H1 (cell line): ENCODE data around the gene MYOT. TPM values are rescaled to one million over a fixed set of nuclear protein-coding genes. Genes with fewer than 3 reads are reported as not detected.
"Not testable (repeated sequence)": the region's sequence is repeated elsewhere in the genome, so short reads cannot be mapped to it uniquely, and the experiment has no call there.

Source experiments
- CTCF ChIA-PET: fragments of 300-600 bp; sonication (Branson Sonifier 250); formaldehyde crosslinking; loops from one replicate; lab custom pipeline; 2021; ENCODE audit not compliant: partially characterized antibody; lab: Charles Lee
- POLR2A ChIA-PET: fragments of 300-600 bp; sonication (Branson Sonifier 250); formaldehyde crosslinking; loops from one replicate; lab custom pipeline; 2021; ENCODE audit warnings: inconsistent platforms; ENCODE audit not compliant: partially characterized antibody; lab: Charles Lee
- DNase-seq, 2 experiments: peaks; one replicate each; pipeline versions ENCODE4 v3.0.0 to v3.0.0-alpha.2; 2010 to 2022; ENCODE audit warnings: low spot score in 2 of 2, low read depth in 1 of 2, mixed read lengths in 1 of 2
- FAIRE-seq: peaks from 2 replicates; lab custom pipeline; 2011; peaks lifted over from hg19 to GRCh38; lab: Jason Lieb, UNC
- H2AFZ ChIP-seq: 2 replicates; pipeline ENCODE4 v1.8.1; 2012; ENCODE audit warnings: low read length, inconsistent platforms
- H2AK5ac ChIP-seq: 2 replicates; pipeline ENCODE4 v1.6.1; 2013; ENCODE audit warnings: low read depth, low read length
- H2BK120ac ChIP-seq: replicated peaks from 2 replicates; pipeline ENCODE3; 2013; ENCODE audit warnings: low read depth, low read length, inconsistent platforms
- H2BK12ac ChIP-seq: 2 replicates; pipeline ENCODE4 v1.6.1; 2013; ENCODE audit warnings: low read depth, low read length
- H2BK15ac ChIP-seq: 2 replicates; pipeline ENCODE4 v1.6.1; 2013; ENCODE audit warnings: low read length
- H2BK20ac ChIP-seq: 2 replicates; pipeline ENCODE4 v1.6.1; 2013; ENCODE audit warnings: low read length
- H2BK5ac ChIP-seq: 2 replicates; pipeline ENCODE4 v1.6.1; 2013; ENCODE audit warnings: low read depth, low read length
- H3K14ac ChIP-seq: 2 replicates; pipeline ENCODE4 v1.6.1; 2013; ENCODE audit warnings: inconsistent platforms; ENCODE audit not compliant: insufficient read length
- H3K18ac ChIP-seq: 2 replicates; pipeline ENCODE4 v1.6.1; 2013; ENCODE audit warnings: low read length; ENCODE audit errors: extremely low read depth
- H3K23ac ChIP-seq: 2 replicates; pipeline ENCODE4 v1.6.1; 2013; ENCODE audit warnings: inconsistent platforms; ENCODE audit not compliant: insufficient read length
- H3K23me2 ChIP-seq: 2 replicates; pipeline ENCODE4 v1.6.1; 2013; ENCODE audit warnings: low read depth, low read length
- H3K27ac ChIP-seq: 2 replicates; pipeline ENCODE4 v1.6.1; 2011; ENCODE audit warnings: low read depth, low read length, inconsistent platforms
- H3K27me3 ChIP-seq, 4 experiments: replicated peaks in 1 of 4; 1 replicate in 1 of 4; 2 replicates in 3 of 4; pipeline versions ENCODE4 v1.6.1 to v1.8.1; 2011 to 2013; ENCODE audit warnings: low read length in 3 of 4, mild to moderate bottlenecking in 3 of 4, inconsistent platforms in 2 of 4, mixed read lengths in 2 of 4, moderate library complexity in 1 of 4; ENCODE audit not compliant: control insufficient read depth in 3 of 4, insufficient read depth in 3 of 4; ENCODE audit errors: extremely low read depth in 1 of 4
- H3K36me3 ChIP-seq, 4 experiments: 2 replicates each; pipeline versions ENCODE4 v1.6.1 to v1.8.1; 2011 to 2013; ENCODE audit warnings: mild to moderate bottlenecking in 4 of 4, low read length in 3 of 4, moderate library complexity in 2 of 4, control low read depth in 1 of 4, inconsistent platforms in 1 of 4; ENCODE audit not compliant: insufficient read depth in 4 of 4, control insufficient read depth in 2 of 4
- H3K4ac ChIP-seq: replicated peaks from 2 replicates; pipeline ENCODE3; 2013; ENCODE audit warnings: low read length, low read depth, mixed read lengths, inconsistent platforms; ENCODE audit not compliant: insufficient read length
- H3K4me1 ChIP-seq, 4 experiments: replicated peaks in 1 of 4; 1 replicate in 1 of 4; 2 replicates in 3 of 4; pipeline versions ENCODE4 v1.6.1 to v1.8.1; 2011 to 2013; ENCODE audit warnings: low read length in 3 of 4, inconsistent platforms in 2 of 4, mixed read lengths in 1 of 4; ENCODE audit not compliant: insufficient read depth in 4 of 4, control insufficient read depth in 3 of 4
- H3K4me2 ChIP-seq, 2 experiments: 2 replicates each; pipeline versions ENCODE4 v1.6.1 to v1.8.1; 2011 to 2013; ENCODE audit warnings: low read depth in 2 of 2, low read length in 2 of 2, control low read depth in 1 of 2, inconsistent platforms in 1 of 2, mild to moderate bottlenecking in 1 of 2; ENCODE audit not compliant: insufficient read depth in 1 of 2
- H3K4me3 ChIP-seq, 4 experiments: fragments of 200-600, 300-600 bp in 1 of 4; sonication (generic), shearing (Covaris generic), sonication (Bioruptor Twin) in 1 of 4; 2 replicates each; pipeline versions ENCODE4 v1.5.1 to v1.8.1; 2011 to 2016; ENCODE audit warnings: low read length in 4 of 4, low read depth in 3 of 4, control low read depth in 2 of 4, inconsistent platforms in 2 of 4, mild to moderate bottlenecking in 2 of 4, mixed read lengths in 1 of 4, moderate library complexity in 1 of 4; ENCODE audit not compliant: insufficient read depth in 2 of 4; ENCODE audit errors: extremely low read depth in 1 of 4
- H3K56ac ChIP-seq: replicated peaks from 2 replicates; pipeline ENCODE3; 2013; ENCODE audit warnings: low read depth, mild to moderate bottlenecking, mixed read lengths, low read length, inconsistent platforms; ENCODE audit not compliant: insufficient read length
- H3K79me1 ChIP-seq: 2 replicates; pipeline ENCODE4 v1.6.1; 2013; ENCODE audit warnings: low read depth, low read length, control low read depth
- H3K79me2 ChIP-seq, 2 experiments: 2 replicates each; pipeline versions ENCODE4 v1.6.1 to v1.8.1; 2012 to 2013; ENCODE audit warnings: low read length in 2 of 2, mild to moderate bottlenecking in 2 of 2, inconsistent platforms in 1 of 2; ENCODE audit not compliant: insufficient read depth in 2 of 2, control insufficient read depth in 1 of 2
- H3K9ac ChIP-seq, 4 experiments: replicated peaks in 1 of 4; 1 replicate in 1 of 4; 2 replicates in 3 of 4; pipeline versions ENCODE4 v1.6.1 to v1.8.1; 2011 to 2013; ENCODE audit warnings: low read depth in 3 of 4, low read length in 3 of 4, control low read depth in 2 of 4, mild to moderate bottlenecking in 2 of 4, moderate library complexity in 2 of 4, inconsistent platforms in 1 of 4; ENCODE audit errors: extremely low read depth in 1 of 4
- H3K9me3 ChIP-seq, 2 experiments: 2 replicates each; pipeline versions ENCODE4 v1.6.1 to v1.8.1; 2012 to 2013; ENCODE audit warnings: mild to moderate bottlenecking in 2 of 2, moderate library complexity in 2 of 2, control low read depth in 1 of 2, inconsistent platforms in 1 of 2, low read depth in 1 of 2, low read length in 1 of 2, mixed read lengths in 1 of 2; ENCODE audit not compliant: insufficient read depth in 2 of 2
- H4K20me1 ChIP-seq, 2 experiments: replicated peaks in 1 of 2; 2 replicates each; pipeline versions ENCODE3 to v1.8.1; 2011 to 2013; ENCODE audit warnings: inconsistent platforms in 2 of 2, low read length in 2 of 2, mild to moderate bottlenecking in 1 of 2; ENCODE audit not compliant: insufficient read depth in 2 of 2, control insufficient read depth in 1 of 2
- H4K5ac ChIP-seq: 2 replicates; pipeline ENCODE4 v1.6.1; 2013; ENCODE audit warnings: low read length, low read depth, mixed read lengths, inconsistent platforms; ENCODE audit not compliant: insufficient read length
- H4K8ac ChIP-seq: 2 replicates; pipeline ENCODE4 v1.8.0; 2013; ENCODE audit warnings: mild to moderate bottlenecking, moderate library complexity, low read length, inconsistent platforms; ENCODE audit not compliant: insufficient read depth; ENCODE audit errors: extremely low read depth
- H4K91ac ChIP-seq: replicated peaks from 2 replicates; pipeline ENCODE3; 2013; ENCODE audit warnings: low read length, mixed read lengths, inconsistent platforms; ENCODE audit not compliant: insufficient read length
- WGBS, 2 experiments: shearing (Covaris generic) in 1 of 2; methylation state at CpG; one replicate each; pipeline versions ENCODE4 v1.1.6 to v1.1.7; 2013 to 2015; ENCODE audit warnings: low lambda C conversion rate in 2 of 2, mixed read lengths in 2 of 2, inconsistent platforms in 1 of 2, low coverage in 1 of 2, missing lambda C conversion rate in 1 of 2; ENCODE audit not compliant: insufficient replicate concordance in 2 of 2, insufficient coverage in 1 of 2, insufficient read length in 1 of 2; ENCODE audit errors: extremely low coverage in 1 of 2, missing lambda C conversion rate in 1 of 2; 5-methylcytosine and 5-hydroxymethylcytosine counted together
- polyA plus RNA-seq, 7 experiments: library from polyadenylated mRNA; depleted of rRNA in 3 of 7; stranded (reverse) in 5 of 7; unstranded in 2 of 7; fragments of >200 nt in 5 of 7; fragments of 200-250 nt in 2 of 7; gene quantifications; 1 replicate in 5 of 7; 2 replicates in 1 of 7; 4 replicates in 1 of 7; pipeline versions ENCODE4 v1.2.1 to v1.2.3, GENCODE V29; 2011 to 2013; ENCODE audit warnings: missing spikeins in 2 of 7, mixed read lengths in 2 of 7
- total RNA-seq: library from RNA; stranded (reverse); fragmentation: NEBNext Ultra II Directional; extraction: Animal tissue kit (Norgen Biotek cat#: 25700); gene quantifications from 2 replicates; pipeline ENCODE4 v1.2.1, GENCODE V29; 2021

Gene MYOT
- total and polyA plus RNA-seq, 2 of the 8 experiments (the other 6 are each of a cell fraction or from before 2014, with no cell fraction given) = not detected

GRCh38 chr5:137863653-137864052, 4.0 kb upstream of the MYOT start:
- H3K4me1 ChIP-seq, H3K9me3 ChIP-seq, H3K79me2 ChIP-seq, H4K8ac ChIP-seq, DNase-seq, H3K27me3 ChIP-seq, H4K5ac ChIP-seq, H2BK20ac ChIP-seq, H3K36me3 ChIP-seq, H2AK5ac ChIP-seq, H3K14ac ChIP-seq, H3K27ac ChIP-seq, H2BK120ac ChIP-seq, H3K23me2 ChIP-seq, H3K4me3 ChIP-seq, FAIRE-seq, H3K23ac ChIP-seq, H2BK15ac ChIP-seq, H2BK12ac ChIP-seq, H3K18ac ChIP-seq, H3K79me1 ChIP-seq, H3K56ac ChIP-seq, H2BK5ac ChIP-seq, H3K4ac ChIP-seq, POLR2A ChIA-PET, H2AFZ ChIP-seq, H3K9ac ChIP-seq, H3K4me2 ChIP-seq, H4K20me1 ChIP-seq, H4K91ac ChIP-seq: not testable (repeated sequence)
- 86% methylated on average over 6 of the region's 6 CpGs; no CpG with 5 or more reads in 1 of the 2 experiments for WGBS, 2 experiments
- CTCF ChIA-PET = interaction anchor here (1.0 kb wide), 1 partner anchor 25 kb away, joined by 3 read pairs; no protein-coding TSS in a partner anchor
